Peyer's patch (tissue), 4 donors: ENCODE results near the gene HSDL1. TPM values are rescaled to one million over a fixed set of nuclear protein-coding genes. Genes with fewer than 3 reads are reported as not detected.

ENCODE experiments used
- DNase-seq, 3 donors: peaks; one replicate each; pipeline ENCODE4 v3.0.0-alpha.2; 2017 to 2019
- H3K27ac ChIP-seq, 4 donors: fragments of 200-600 bp; sonication (generic); one replicate each; pipeline ENCODE4 v1.5.1; 2016 to 2019
- H3K27me3 ChIP-seq, 2 donors: fragments of 200-600 bp; sonication (generic); one replicate each; pipeline ENCODE4 v1.5.1; 2019
- H3K36me3 ChIP-seq, 3 donors: fragments of 200-600 bp; sonication (generic); one replicate each; pipeline ENCODE4 v1.5.1; 2016 to 2019
- H3K4me1 ChIP-seq, 4 donors: fragments of 200-600 bp; sonication (generic); one replicate each; pipeline ENCODE4 v1.5.1; 2016 to 2019
- H3K4me3 ChIP-seq, 4 donors: fragments of 200-600 bp; sonication (generic); 1 replicate in 3 of 4; 2 replicates in 1 of 4; pipeline ENCODE4 v1.5.1; 2016 to 2019; ENCODE audit warnings: mild to moderate bottlenecking in 1 of 4
- H3K9me3 ChIP-seq, 4 donors: fragments of 200-600 bp; sonication (generic); one replicate each; pipeline ENCODE4 v1.5.1; 2016 to 2019; ENCODE audit warnings: mild to moderate bottlenecking in 1 of 4
- CTCF ChIP-seq, 6 experiments: fragments of 450-650 bp in 4 of 6; fragments of 200-600 bp in 2 of 6; sonication (generic) in 1 of 6; IDR thresholded peaks; one replicate each; pipeline ENCODE4 v1.5.1; 2017 to 2019; ENCODE audit warnings: antibody characterized with exemption in 6 of 6, mild to moderate bottlenecking in 3 of 6, moderate library complexity in 1 of 6
- POLR2A ChIP-seq, 2 donors: fragments of 450-650 bp; IDR thresholded peaks; one replicate each; pipeline ENCODE4 v1.5.1; 2017; ENCODE audit warnings: antibody characterized with exemption in 2 of 2, mild to moderate bottlenecking in 2 of 2, moderate library complexity in 2 of 2
- total RNA-seq, 4 donors: library from RNA; depleted of rRNA; stranded (reverse); fragments of >200 nt; gene quantifications; one replicate each; pipeline ENCODE4 v1.1.0, GENCODE V29; 2016

The HSDL1 gene
- total RNA-seq, 4 donors from 2014 or later = 8.4 to 25.0 (median 10.8) TPM

GRCh38 chr16:84178146-84178765 is 33.3 kb upstream of the HSDL1 start:
- Histone ChIP-seq H3K36me3 (peaks cover 0 to 50% (median 0%) of the 10 kb centered on the region in 3 donors), H3K27ac (peak overlapping the region in 1 of 4 donors; percentile 72), H3K4me3 (no peak overlapping the region), H3K27me3 (no peaks in the 10 kb centered on the region), H3K4me1 (peaks cover 0 to 22% (median 4%) of the 10 kb centered on the region in 4 donors), H3K9me3 (no peaks in the 10 kb centered on the region)
- TF ChIP-seq POLR2A (IDR thresholded peaks at IDR 0.05) (no peak), CTCF (IDR thresholded peaks at IDR 0.05) (no peak)
- DNase-seq = no peak

GRCh38 chr16:84177741-84178073 is 32.7 kb upstream of the HSDL1 start:
- H3K4me1 ChIP-seq = peaks cover 0 to 22% (median 4%) of the 10 kb centered on the region in 4 donors
- H3K9me3 ChIP-seq = no peaks in the 10 kb centered on the region
- H3K27me3 ChIP-seq = no peaks in the 10 kb centered on the region
- H3K27ac ChIP-seq = peak overlapping the region; percentile 42 to 72 (median 56)
- TF ChIP-seq CTCF (IDR thresholded peaks at IDR 0.05) = no peak
- TF ChIP-seq POLR2A (IDR thresholded peaks at IDR 0.05) = no peak
- H3K4me3 ChIP-seq = no peak overlapping the region
- H3K36me3 ChIP-seq = peaks cover 0 to 44% (median 0%) of the 10 kb centered on the region in 3 donors
- DNase-seq = no peak

GRCh38 chr16:84176192-84177053 is 31.4 kb upstream of the HSDL1 start:
- peaks cover 0 to 22% (median 4%) of the 10 kb centered on the region in 4 donors for H3K4me1 ChIP-seq
- H3K36me3 ChIP-seq = peaks cover 0 to 32% (median 0%) of the 10 kb centered on the region in 3 donors
- TF ChIP-seq CTCF (IDR thresholded peaks at IDR 0.05) (no peak), POLR2A (IDR thresholded peaks at IDR 0.05) (no peak)
- H3K27me3 ChIP-seq = no peaks in the 10 kb centered on the region
- no peak for DNase-seq
- H3K9me3 ChIP-seq = no peaks in the 10 kb centered on the region
- no peak overlapping the region for H3K4me3 ChIP-seq
- peak overlapping the region; percentile 5 to 72 (median 50) for H3K27ac ChIP-seq

- peaks cover 0 to 23% (median 0%) of the 10 kb centered on the region in 3 donors for H3K36me3 ChIP-seq
- no peak for TF ChIP-seq POLR2A (IDR thresholded peaks at IDR 0.05)
- TF ChIP-seq CTCF (IDR thresholded peaks at IDR 0.05) = peak; percentile 60 to 82 (median 67)
- H3K4me3 ChIP-seq = no peak overlapping the region
- H3K4me1 ChIP-seq = peaks cover 0 to 22% (median 4%) of the 10 kb centered on the region in 4 donors
- peak overlapping the region in 2 of 4 donors; percentile 38 to 72 for H3K27ac ChIP-seq
- H3K9me3 ChIP-seq = no peaks in the 10 kb centered on the region
- no peaks in the 10 kb centered on the region for H3K27me3 ChIP-seq
- DNase-seq = peak; percentile 41 to 73 (median 73)
These were observed 30.5 kb upstream of the HSDL1 start for GRCh38 chr16:84175350-84176081.

GRCh38 chr16:84174396-84174795 is 29.4 kb upstream of the HSDL1 start:
- H3K27me3 ChIP-seq = no peaks in the 10 kb centered on the region
- H3K27ac ChIP-seq = no peak overlapping the region
- peaks cover 0 to 12% (median 0%) of the 10 kb centered on the region in 3 donors for H3K36me3 ChIP-seq
- no peak for DNase-seq
- H3K4me3 ChIP-seq = no peak overlapping the region
- H3K4me1 ChIP-seq = peaks cover 0 to 22% (median 4%) of the 10 kb centered on the region in 4 donors
- no peak for TF ChIP-seq CTCF (IDR thresholded peaks at IDR 0.05)
- TF ChIP-seq POLR2A (IDR thresholded peaks at IDR 0.05) = no peak
- no peaks in the 10 kb centered on the region for H3K9me3 ChIP-seq
